Natural killer cell (primary cell): ENCODE data around the gene SRSF12. TPM values are rescaled to one million over a fixed set of nuclear protein-coding genes. Genes with fewer than 3 reads are reported as not detected.
A peak's percentile ranks its signal among the peaks of the same experiment; 100 is the strongest.

Source experiments
- ATAC-seq, 3 donors: fragments of 150-1000 bp in 2 of 3; fragments of 200-7000 bp in 1 of 3; cut with Tn5 transposase; 1 replicate in 1 of 3; 2 replicates in 2 of 3; pipeline ENCODE4 v1.10.0; 2021; ENCODE audit warnings: mild to moderate bottlenecking in 2 of 3, moderate library complexity in 2 of 3
- DNase-seq, 2 donors: peaks; one replicate each; pipeline versions ENCODE4 v3.0.0 to v3.0.0-alpha.2; 2013 to 2021; ENCODE audit warnings: mixed read lengths in 1 of 2
- H3K27ac ChIP-seq: one replicate; pipeline ENCODE4 v1.5.1; 2013; ENCODE audit warnings: mild to moderate bottlenecking, low read length
- H3K27me3 ChIP-seq: one replicate; pipeline ENCODE4 v1.6.1; 2013; ENCODE audit warnings: low read length; ENCODE audit not compliant: control insufficient read depth, insufficient read depth
- H3K36me3 ChIP-seq: one replicate; pipeline ENCODE4 v1.6.1; 2013; ENCODE audit warnings: low read length; ENCODE audit not compliant: control insufficient read depth, insufficient read depth
- H3K4me1 ChIP-seq: one replicate; pipeline ENCODE4 v1.6.1; 2013; ENCODE audit warnings: low read length; ENCODE audit not compliant: control insufficient read depth, insufficient read depth
- H3K4me3 ChIP-seq: one replicate; pipeline ENCODE4 v1.5.1; 2013; ENCODE audit warnings: low read length
- H3K9me3 ChIP-seq: one replicate; pipeline ENCODE4 v1.6.1; 2013; ENCODE audit warnings: low read length; ENCODE audit not compliant: control insufficient read depth, insufficient read depth
- H3K27ac Mint-ChIP-seq, 2 donors: one replicate each; pipeline ENCODE4 v1.8.0; 2022; ENCODE audit warnings: mild to moderate bottlenecking in 2 of 2, mixed read lengths in 2 of 2, moderate library complexity in 1 of 2
- H3K27me3 Mint-ChIP-seq, 2 donors: one replicate each; pipeline ENCODE4 v1.8.0; 2022; ENCODE audit warnings: low read depth in 2 of 2, mixed read lengths in 2 of 2
- H3K36me3 Mint-ChIP-seq: one replicate; pipeline ENCODE4 v1.8.0; 2022; ENCODE audit warnings: mixed read lengths
- H3K4me1 Mint-ChIP-seq, 2 donors: one replicate each; pipeline ENCODE4 v1.8.0; 2022; ENCODE audit warnings: mixed read lengths in 2 of 2
- H3K4me3 Mint-ChIP-seq: one replicate; pipeline ENCODE4 v1.8.0; 2022; ENCODE audit warnings: mild to moderate bottlenecking, moderate library complexity, mixed read lengths
- H3K9me3 Mint-ChIP-seq, 2 donors: one replicate each; pipeline ENCODE4 v1.8.0; 2022; ENCODE audit warnings: mixed read lengths in 2 of 2
- WGBS: methylation state at CpG from one replicate; pipeline ENCODE4 v1.1.7; 2013; ENCODE audit warnings: missing lambda C conversion rate; ENCODE audit not compliant: insufficient coverage; 5-methylcytosine and 5-hydroxymethylcytosine counted together
- intact Hi-C: fragments of 100-400 bp; cut with micrococcal nuclease; formaldehyde crosslinking; loops from one replicate; pipeline ENCODE4 v1.14.2; 2022
- total RNA-seq, 4 donors: library from RNA; stranded (reverse); fragments of 120-200 nt in 1 of 4; gene quantifications; one replicate each; pipeline versions ENCODE4 v1.2.3 to v1.2.4, GENCODE V29; 2013 to 2022
- TF ChIP-seq, protein P1 (sequence below): fragments of 200-600 bp; IDR thresholded peaks from one replicate; pipeline ENCODE4 v1.8.0; 2022; ENCODE audit warnings: antibody characterized with exemption

The SRSF12 gene
- total RNA-seq, 3 donors from 2014 or later (not counting 1 experiment from before 2014, with no cell fraction given) = 0.07 to 0.45 (median 0.45) TPM

DNA sequence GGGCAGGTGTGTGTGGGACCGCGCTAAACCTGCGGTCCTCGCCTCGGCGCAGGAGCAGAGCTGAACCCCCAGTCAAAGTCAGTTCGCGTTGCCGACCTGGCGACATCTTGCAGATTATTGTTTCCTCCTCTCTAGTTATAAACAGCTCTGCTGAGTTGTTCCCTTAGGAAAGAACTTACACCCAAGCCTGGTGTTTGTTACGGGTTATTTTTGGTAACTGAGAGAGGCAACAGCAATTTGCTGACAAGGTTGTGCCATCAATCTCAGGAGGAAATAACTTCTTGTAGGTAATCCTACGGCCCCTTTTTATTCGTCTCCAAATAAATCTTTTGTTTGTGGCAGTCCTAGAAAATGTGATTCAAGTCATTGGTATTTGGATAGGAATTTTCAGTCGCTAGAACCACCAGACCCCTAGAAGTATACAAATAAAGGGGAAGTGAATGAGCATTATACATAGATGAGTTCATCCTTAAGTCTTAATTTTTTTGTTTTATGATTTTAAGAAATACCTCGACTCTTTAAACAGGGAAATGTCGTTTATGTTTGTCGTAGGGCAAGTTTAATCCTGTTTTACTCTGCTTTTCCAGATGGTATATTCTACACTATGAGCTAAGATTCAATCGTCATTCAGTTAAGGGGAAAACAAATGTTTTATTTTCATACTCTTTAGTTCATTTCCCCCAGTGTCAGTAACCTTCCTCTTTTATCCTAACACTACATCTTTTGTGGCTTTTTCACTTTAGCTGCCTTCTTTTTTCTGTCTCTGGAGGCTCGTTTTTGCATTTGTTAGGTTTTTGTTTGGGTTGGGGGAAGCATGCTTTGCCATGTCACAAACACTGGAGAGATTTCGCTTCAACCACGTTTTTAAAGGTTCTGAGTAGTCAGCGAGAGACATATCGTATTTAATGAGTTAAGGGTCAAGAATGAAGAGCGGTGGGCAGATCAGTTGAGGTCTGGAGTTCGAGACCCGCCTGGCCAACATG is 29.1 kb upstream of the SRSF12 start:
- Mint-ChIP-seq H3K36me3 (no peaks in the 10 kb centered on the region), H3K4me1 (peaks cover 14 to 15% of the 10 kb centered on the region in 2 donors), H3K27ac (peak overlapping the region in 1 of 2 donors; percentile 93), H3K9me3 (no peaks in the 10 kb centered on the region), H3K4me3 (peak overlapping the region; percentile 89), H3K27me3 (no peaks in the 10 kb centered on the region)
- Histone ChIP-seq H3K4me3 (peak overlapping the region; percentile 51), H3K27me3 (no peaks in the 10 kb centered on the region), H3K9me3 (no peaks in the 10 kb centered on the region), H3K4me1 (peaks cover 5% of the 10 kb centered on the region), H3K36me3 (no peaks in the 10 kb centered on the region), H3K27ac (no peak overlapping the region)
- 16% methylated on average over 18 of the region's 26 CpGs for WGBS
- intact Hi-C loops = loop anchor here (2.0 kb wide), 1 partner anchor 164 kb away; no protein-coding TSS in a partner anchor
- peak in 2 of 3 donors; percentile 23 to 35 for ATAC-seq
- DNase-seq = peak in 1 of 2 donors; percentile 54
- TF ChIP-seq, protein P1, sequence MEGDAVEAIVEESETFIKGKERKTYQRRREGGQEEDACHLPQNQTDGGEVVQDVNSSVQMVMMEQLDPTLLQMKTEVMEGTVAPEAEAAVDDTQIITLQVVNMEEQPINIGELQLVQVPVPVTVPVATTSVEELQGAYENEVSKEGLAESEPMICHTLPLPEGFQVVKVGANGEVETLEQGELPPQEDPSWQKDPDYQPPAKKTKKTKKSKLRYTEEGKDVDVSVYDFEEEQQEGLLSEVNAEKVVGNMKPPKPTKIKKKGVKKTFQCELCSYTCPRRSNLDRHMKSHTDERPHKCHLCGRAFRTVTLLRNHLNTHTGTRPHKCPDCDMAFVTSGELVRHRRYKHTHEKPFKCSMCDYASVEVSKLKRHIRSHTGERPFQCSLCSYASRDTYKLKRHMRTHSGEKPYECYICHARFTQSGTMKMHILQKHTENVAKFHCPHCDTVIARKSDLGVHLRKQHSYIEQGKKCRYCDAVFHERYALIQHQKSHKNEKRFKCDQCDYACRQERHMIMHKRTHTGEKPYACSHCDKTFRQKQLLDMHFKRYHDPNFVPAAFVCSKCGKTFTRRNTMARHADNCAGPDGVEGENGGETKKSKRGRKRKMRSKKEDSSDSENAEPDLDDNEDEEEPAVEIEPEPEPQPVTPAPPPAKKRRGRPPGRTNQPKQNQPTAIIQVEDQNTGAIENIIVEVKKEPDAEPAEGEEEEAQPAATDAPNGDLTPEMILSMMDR = no peak

DNA sequence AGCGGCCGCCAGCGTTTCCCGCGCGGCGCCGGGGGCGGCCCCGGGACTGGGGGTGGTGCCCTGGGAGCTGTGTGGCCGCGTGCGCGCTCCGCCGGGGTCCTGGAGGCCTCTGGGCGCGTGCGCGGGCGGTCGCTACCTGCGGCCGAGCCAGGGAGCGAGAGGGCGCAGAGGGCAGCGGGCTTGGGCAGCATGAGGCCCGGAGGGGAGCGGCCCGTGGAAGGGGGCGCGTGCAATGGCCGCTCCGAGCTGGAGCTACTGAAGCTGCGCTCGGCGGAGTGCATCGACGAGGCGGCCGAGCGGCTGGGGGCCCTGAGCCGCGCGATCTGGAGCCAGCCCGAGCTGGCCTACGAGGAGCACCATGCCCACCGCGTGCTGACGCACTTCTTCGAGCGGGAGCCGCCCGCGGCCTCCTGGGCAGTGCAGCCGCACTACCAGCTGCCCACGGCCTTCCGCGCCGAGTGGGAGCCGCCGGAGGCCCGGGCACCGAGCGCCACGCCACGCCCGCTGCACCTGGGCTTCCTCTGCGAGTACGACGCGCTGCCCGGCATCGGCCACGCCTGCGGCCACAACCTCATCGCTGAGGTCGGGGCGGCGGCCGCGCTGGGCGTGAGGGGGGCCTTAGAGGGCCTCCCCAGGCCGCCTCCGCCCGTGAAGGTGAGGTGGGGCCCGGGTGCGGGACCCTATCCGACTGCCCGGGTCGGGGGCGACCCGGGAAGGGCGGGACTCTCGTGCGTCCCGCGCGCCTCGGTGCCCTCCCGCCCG is 28.3 kb upstream of the SRSF12 start, which contains the start of gene PM20D2:
Gene PM20D2 (plus strand): TSS at position 100 of the 762 bp plus-strand sequence. CDS start 90 bp downstream, at position 190.
- ATAC-seq = peak; percentile 79 to 83 (median 80)

DNA sequence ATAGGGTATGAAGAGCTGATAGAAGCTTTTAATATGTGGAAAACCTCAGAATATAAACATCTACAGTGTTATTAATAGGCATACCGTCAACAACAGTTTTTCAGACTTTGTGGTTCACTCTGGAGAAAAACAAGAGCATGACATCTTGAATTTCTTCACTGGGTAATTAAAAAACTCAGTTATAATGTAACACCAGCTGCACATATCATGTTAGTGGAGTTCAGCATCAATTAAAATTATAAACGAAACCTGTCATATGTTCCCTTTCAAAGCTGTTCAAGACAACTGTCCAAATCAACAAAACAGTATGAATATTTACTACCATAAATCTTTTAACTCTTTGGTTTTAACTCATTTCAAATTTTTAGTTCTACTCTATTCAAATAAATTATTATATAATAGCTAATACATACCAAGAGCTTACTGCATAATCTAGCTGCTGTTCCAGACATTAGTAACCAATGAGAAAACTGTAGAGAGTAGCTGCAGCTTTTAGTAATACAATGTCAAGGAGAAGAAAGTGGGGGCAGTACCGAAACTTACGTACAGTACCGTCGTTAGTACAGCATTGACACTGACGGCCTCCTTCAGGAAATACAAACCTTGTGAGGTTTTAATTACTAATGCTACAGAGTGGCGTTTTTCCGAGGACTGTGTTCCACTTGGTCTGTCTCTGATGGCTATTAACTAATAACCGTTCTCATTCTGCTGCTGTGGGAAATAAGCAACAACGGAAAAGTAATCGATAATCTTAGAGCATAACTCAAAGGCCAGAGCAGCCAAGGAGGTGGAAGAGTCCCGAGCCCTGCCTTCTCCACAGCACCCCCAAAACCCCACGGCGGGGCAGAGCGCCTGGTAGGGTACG is 27.5 kb upstream of the SRSF12 start:
- Histone ChIP-seq H3K27ac (peak overlapping the region; percentile 70), H3K4me3 (peak overlapping the region; percentile 51), H3K9me3 (no peaks in the 10 kb centered on the region), H3K36me3 (no peaks in the 10 kb centered on the region), H3K27me3 (no peaks in the 10 kb centered on the region), H3K4me1 (peaks cover 5% of the 10 kb centered on the region)
- ATAC-seq (peak; percentile 73 to 85 (median 75)), DNase-seq (peak in 1 of 2 donors; percentile 76)
- Mint-ChIP-seq H3K4me1 (peaks cover 14 to 15% of the 10 kb centered on the region in 2 donors), H3K4me3 (peak overlapping the region; percentile 99), H3K36me3 (no peaks in the 10 kb centered on the region), H3K27ac (peak overlapping the region; percentile 79 to 93), H3K27me3 (no peaks in the 10 kb centered on the region), H3K9me3 (no peaks in the 10 kb centered on the region)
- TF ChIP-seq, protein P1 = no peak
- intact Hi-C loops = loop anchor here (1.0 kb wide), 1 partner anchor 66 kb away; no protein-coding TSS in a partner anchor
- WGBS = 3% methylated on average over 17 of the region's 17 CpGs

More for the DNA sequence above, 28.3 kb upstream of the SRSF12 start, which contains the start of gene PM20D2:
- Mint-ChIP-seq H3K36me3 (no peaks in the 10 kb centered on the region), H3K4me3 (peak within 1 kb of the TSS; percentile 99), H3K9me3 (no peaks in the 10 kb centered on the region), H3K27ac (peak within 1 kb of the TSS; percentile 79 to 93), H3K4me1 (peaks cover 14 to 15% of the 10 kb centered on the region in 2 donors), H3K27me3 (no peaks in the 10 kb centered on the region)
- Histone ChIP-seq H3K9me3 (no peaks in the 10 kb centered on the region), H3K4me1 (peaks cover 5% of the 10 kb centered on the region), H3K27ac (peak within 1 kb of the TSS; percentile 70), H3K27me3 (no peaks in the 10 kb centered on the region), H3K36me3 (no peaks in the 10 kb centered on the region), H3K4me3 (peak within 1 kb of the TSS; percentile 51)
- peak; percentile 49 to 76 for DNase-seq
- WGBS = under 1% methylated on average over 102 of the region's 102 CpGs
- intact Hi-C loops = loop anchor here (1.0 to 2.0 kb wide), 2 partner anchors 67 to 163 kb away; no protein-coding TSS in a partner anchor
- TF ChIP-seq, protein P1 = no peak
